Measurements from ENCODE around the gene GRIN1. TPM values are rescaled to one million over a fixed set of nuclear protein-coding genes. Genes with fewer than 3 reads are reported as not detected.
"Not testable (repeated sequence)": the region's sequence is repeated elsewhere in the genome, so short reads cannot be mapped to it uniquely, and the experiment has no call there.

GRIN1 gene
- total RNA-seq, 1 donor from 2014 or later = not detected

DNA sequence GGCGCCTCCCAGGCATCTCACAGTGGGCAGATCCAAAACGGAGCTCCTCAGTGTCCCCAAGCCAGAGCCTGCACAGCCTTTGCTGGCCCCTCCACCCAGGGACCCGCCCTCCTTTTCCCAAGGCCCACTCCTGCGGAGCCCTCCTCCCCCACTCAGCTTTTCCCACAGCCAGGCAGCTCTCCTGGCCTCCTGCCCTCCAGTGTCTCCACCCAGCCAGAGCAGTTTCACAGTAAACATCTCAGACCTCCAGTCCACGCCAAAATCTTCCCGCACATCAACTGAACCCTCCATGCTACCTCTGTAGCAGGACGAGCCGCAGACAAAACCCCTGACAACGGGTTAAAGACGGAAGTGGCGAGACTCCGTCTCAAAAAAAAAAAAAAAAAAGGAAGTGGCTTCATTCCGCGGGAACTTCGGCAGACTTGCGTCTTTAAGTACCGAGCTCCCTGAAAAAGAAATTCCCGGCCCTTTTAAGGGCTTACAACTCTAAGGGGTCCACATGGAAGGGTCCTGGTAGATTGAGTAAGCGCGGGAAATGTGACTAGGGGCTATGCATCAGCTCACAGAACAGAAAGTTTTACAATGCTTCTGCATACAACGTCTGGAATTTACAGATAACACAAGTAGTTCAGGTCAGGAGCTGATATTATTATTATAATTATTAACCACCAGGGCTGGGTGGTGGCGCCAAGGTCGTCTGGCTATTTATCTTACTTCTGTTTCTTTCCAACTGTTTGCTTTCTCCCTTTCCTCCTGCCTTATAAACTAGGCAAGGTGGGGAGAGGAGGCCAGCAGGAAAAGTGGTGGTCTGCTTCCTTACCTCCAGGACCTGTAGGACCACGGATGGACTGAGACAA is 11.4 kb upstream of the GRIN1 start:
- DNase-seq (ENCODE audit: low spot score) = no peak

DNA sequence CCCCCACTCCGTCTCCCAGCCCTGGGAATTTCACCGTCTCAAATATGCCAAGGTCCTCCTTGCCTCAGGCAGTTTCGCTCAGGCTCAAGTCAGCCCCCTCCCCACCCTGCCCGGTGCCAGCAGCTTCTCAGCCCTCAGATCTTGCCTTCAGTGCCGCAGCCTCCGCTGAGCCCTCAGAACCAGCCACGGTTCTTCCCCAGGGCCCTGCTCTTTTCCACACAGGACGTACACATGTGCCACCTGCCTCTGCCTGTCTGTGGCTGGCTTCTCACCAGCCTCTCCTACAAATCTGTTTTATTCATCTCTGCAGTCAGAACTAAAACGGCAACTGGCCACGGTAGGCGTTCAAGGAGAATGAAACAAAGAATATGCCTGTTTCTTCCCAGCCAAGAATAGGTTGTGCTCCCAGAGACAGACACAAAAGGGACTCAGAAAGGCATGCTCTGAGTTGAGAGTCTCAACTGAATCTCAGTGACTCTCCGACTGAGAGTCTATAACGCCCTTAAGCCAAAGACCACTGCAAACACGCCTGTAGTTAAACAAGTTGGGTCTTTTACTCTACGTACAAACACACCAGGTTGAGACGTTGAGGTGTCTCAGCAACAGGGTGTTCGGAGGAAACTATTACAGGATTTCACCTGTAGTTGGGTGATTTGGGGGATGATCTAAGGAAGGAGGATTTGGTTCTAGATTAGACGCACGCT is 10.6 kb upstream of the GRIN1 start:
- DNase-seq (ENCODE audit: low spot score) = no peak

DNA sequence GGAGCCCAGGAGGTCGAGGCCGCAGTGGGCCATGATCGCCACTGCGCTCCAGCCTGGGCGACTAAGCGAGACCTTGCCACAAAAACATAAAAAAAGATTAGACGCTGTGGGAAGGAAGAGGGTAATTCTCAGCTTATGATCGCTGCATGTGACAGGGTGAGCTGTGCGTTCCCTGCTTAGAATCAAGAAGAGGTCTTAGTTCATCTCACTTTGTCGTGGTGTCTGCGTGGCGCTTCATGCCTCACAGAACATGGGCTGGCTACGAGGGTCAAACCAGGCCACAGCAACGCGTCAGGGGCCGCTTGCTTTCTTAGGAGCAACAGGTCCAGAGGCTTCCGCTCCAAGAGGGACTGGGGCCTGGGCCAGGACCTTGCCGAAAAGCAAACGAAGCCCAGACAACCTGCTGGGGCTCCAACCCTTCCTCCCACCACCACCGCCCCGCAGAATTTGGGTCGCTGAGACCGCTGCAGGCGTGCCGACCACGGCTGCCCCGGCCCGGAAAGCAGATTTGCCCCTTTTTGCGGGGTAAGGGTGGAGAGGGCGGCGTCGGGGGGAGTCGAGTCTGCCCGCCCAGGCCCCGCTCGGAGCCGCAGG is 10.0 kb upstream of the GRIN1 start:
- no peak for DNase-seq (ENCODE audit: low spot score)

DNA sequence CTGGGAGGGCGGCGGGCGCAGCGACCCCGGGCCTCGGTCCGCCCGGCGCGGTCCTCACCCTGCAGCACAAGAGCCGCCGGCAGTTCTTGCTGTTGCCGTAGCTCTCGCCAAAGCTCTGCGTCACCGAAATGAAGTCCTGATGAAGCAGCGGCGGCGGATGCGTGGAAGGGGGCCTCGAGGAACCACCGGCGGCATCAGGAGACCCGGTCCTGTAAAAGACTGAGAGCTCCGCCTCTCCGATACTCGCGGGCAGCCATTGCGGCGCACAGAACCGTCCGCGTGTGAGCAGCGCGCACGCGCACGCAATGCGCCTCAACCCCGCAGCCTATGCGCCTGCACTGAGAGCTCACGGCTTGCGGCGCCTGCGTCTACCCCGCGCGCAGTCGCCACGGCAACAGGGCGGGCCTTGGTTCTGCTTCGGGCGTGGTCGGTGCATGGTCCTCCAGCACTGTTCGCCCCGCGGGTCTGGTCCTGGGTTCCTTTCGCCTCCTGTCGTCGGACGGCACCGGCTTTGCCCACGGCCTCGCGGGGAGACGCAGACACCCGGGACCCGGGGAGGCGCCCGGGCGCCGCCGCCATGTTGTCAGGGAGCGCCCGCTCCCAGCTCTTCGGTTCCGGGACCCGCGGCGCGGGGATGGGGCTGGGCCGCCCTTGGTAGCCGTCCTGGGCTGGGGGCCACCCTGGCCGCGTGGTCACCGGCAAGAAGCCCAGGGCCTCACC is 9.3 kb upstream of the GRIN1 start:
- DNase-seq (ENCODE audit: low spot score) = peak; percentile 93

DNA sequence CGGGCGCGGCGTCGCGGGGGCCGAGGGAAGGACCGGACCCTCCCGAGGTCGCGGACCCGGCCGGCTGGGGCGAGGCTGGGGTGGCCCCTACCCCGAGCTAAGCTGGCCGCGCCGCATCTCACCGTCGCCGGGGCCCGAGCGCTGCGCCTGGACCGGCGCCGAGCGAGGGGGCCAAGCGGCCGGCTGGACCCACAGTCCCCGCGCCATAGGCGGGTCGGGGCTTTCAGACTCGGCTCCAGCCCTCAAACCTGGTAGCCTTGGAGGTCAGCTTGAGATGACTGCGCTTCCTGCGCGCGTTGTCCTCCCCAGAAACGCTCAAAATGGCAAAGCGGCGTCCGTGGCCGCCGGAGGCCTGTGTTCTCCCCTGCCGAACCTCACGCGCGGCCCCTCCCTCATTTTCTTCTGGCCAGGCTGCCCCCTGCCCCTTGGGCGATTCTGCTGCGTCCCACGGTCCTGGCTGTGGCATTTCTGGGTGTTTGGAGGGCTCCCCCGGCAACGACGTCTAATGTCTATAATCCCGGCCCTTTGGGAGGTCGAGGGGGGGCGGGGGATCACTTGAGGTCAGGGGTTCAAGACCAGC is 8.7 kb upstream of the GRIN1 start:
- no peak for DNase-seq (ENCODE audit: low spot score)

DNA sequence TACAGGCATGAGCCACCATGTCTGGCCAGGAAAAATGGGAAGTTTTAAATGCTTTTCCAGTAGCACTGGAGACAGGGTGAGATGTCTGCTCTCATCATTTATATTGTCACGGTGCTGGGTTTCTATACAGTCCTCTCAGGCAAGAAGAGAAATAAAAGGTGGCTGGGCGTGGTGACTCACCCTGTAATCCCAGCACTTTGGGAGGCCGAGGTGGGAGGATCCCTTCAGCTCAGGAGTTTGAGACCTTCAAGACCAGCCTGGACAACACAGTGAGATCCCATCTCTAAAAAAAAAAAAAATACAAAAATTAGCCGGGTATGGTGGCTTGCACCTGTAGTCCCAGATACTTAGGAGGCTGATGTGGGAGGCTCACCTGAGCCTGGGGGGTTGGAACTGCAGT is 4.8 kb upstream of the GRIN1 start:
- no peak for DNase-seq (ENCODE audit: low spot score)

DNA sequence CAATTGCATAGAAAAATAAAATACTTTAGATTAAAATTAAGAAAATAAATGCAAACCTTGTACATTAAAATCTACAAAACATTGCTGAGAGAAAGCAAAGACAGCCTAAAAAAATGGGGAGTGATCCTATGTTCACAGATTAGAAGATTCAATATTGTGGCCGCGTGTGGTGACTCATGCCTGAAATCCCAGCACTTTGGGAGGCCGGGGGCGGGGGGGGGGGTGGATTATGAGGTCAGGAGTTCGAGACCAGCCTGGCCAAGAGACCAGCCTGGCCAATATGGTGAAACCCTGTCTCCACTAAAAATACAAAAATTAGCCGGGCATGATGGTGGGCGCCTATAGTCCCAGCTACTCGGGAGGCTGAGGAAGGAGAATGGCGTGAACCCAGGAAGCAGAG is 3.8 kb upstream of the GRIN1 start:
- not testable (repeated sequence) for DNase-seq (ENCODE audit: low spot score)

DNA sequence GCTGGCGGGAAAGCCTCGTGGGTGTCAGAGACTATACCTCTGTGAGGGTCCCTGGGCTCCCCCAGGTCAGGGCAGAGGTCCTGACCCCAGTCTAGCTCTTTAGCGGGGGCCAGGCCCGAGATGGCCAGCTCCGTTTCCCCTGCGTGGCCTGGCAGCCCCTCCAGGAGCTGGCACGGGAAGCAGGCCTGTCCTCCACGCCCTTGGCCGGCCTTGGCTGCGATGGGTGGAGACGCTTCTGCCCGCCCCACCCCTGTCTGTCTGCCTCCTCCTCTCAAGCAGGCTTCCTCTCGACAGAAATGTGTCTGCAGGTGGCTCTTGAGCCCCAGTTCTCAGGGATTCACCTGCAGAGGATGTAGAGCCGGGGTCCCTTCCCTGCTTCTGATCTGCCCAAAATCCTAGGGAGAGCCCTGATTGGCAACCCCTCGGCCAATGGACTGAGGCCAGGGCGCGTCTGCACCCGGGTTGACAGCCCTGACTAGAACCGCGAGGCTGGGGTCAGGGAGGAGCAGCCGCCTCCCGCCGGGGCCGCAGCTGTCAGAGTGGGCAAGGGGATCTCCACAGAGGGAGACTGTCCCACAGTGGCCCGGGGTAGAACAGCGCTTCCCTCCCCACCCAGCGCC is 2.6 kb upstream of the GRIN1 start:
- DNase-seq (ENCODE audit: low spot score) = no peak

DNA sequence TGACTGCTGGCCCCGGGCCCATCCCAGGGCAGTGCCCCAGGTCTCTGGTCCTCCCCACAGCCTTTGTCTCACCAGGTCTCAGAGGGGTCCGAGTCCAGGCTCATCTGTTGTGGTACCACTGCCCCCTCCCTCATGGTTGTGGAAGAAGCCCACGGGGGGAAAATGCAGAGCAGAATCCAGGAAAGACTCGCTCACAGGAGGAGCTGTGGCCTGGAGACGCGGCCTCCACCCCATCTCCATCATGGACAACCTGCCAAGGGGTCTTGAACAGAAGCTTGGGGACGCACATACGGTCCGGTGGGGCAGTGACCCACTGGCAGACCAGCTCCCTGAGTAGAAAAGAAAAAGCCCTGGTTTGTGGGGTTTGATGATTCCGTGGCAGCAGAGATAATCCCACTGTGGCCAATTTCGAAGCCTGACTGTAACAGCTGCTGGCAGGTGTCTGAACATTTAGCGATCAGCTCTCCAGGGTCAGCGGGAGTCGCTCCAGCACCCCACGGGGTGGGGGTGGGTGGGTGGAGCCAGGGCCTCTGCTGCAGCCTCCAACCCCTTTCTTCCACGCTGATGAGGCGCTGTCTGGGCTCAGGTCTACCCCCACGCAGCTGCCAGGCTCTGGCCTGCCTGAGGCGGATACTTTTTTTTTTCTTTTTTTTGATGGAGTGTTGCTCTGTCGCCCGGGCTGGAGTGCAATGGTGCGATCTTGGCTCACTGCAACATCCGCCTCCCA is 1.9 kb upstream of the GRIN1 start:
- no peak for DNase-seq (ENCODE audit: low spot score)

DNA sequence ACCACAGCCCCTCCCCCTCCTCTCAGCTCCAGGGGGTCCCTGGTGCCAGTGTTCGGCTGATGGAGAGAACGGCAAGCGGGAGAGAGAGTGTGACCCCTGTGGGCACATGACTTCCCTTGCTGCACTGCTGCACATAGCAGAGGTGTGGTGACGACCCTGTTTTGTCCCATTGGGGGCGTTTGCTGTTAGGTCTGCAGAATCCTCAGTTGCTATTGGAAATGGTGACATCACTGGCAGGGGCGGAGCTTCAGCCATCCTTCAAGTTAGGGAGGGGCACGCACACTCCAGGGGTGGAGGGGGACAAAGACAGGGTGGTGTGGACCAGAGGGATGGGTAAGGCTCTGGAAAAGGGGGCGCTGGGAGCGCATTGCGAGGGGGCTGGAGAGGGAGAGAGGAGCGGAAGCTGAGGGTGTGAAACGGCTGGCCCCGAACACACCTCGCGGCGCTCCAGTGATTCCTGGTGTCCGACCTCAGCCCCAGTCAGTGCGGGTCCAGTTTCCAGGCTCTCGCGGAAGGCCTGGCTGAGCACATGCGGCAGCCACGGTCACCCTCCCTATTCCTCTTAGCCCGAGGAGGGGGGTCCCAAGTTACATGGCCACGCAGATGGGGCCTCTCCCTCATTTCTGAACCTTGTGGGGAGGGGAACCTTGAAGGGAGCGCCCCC is 764 bp upstream of the GRIN1 start:
- DNase-seq (ENCODE audit: low spot score) = no peak

DNA sequence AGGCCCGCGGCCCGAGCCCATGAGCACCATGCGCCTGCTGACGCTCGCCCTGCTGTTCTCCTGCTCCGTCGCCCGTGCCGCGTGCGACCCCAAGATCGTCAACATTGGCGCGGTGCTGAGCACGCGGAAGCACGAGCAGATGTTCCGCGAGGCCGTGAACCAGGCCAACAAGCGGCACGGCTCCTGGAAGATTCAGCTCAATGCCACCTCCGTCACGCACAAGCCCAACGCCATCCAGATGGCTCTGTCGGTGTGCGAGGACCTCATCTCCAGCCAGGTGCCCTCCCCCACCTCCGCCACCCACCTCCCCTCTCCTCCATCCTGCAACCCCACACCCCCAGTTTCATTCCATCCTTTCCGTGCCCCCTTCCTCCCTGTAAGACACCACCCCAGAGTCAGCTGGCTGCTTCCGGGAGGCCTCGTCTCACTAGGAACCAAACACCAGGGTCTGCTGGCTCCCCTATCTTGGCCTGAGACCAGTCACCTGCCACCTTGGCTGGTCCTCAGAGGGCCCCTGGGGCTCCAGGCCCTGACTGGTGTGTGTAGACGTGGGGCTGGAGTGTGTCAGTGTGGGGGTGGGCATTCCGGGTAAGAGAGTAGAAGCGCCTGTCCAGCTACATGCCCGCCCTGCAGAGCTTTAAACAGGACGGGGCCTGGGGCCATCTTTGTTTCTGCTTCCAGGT is 655 bp downstream of the GRIN1 start:
- no peak for DNase-seq (ENCODE audit: low spot score)

DNA sequence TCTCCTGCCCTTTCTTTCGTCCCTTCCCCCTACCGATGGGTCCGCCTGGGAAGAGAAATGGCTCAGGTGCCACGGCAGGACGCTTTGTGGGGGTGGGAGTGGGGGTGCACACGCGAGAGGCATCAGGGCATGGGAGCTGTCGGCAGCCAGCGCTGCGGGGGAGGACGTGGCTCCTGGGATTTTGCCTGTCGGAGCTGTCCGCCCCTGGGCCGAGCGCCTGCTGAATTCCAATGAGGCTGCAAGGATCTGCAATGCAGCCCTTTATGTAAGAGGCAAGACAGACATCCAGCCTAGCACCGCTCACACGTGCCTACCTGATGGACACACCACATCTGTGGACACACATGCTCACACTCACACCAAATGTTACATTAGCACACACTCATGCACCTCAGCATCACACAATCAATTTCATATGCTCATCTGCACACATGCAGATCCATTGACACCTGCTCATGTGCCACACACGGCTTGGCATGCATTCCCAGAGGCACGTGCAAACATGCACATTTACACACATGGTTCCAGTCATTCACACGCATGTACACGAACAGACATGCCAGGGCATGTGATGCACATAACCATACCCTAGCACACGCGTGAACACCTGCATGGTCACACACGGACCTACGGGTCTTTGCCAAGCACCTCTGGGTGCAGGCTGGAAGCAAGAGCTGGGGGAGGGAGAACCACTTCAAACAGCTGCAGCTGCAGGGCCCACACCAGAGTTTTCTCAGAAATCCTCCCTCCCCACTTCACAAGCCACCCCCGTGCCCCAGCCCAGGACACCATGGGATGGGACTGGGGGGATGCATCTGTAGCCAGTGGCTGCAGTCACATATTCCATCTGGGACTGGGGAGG is 1.4 kb downstream of the GRIN1 start:
- no peak for DNase-seq (ENCODE audit: low spot score)

DNA sequence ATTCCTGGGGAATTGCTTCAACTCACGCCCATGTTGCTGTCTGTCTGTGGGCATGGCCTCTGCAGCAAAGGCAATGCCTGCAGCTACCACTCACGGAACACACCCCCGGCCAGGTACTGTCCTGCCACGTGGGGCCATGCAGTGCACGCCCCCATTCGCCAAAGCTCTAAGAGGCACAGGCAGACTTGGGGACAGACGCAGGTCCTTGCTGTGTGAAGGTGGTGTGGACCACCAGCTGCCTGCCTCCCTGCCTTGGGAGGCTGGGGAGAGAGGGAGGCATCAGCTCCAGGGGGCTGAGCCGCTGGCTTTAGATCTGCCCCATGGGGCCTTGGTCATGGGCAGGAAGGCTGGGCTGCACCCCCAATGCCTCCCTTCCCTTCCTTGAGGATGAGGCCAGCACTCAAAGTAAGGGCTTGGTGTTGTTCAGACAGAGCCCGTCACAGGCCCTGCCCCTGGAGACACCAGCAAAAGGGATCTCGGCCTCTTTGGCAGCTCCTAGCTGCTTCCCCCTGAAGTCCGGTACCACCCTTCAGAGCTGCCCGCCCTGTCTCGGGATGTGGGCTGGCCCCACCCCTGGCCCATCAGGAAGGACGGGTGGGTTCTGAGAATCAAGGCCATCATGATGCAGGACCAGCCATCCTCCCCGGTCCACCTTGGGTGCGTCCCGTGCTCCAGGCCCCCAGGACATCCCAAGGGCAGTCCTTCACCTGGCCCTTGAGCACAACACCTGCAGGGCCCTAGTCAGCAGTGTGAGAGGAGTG is 2.3 kb downstream of the GRIN1 start:
- no peak for DNase-seq (ENCODE audit: low spot score)

DNA sequence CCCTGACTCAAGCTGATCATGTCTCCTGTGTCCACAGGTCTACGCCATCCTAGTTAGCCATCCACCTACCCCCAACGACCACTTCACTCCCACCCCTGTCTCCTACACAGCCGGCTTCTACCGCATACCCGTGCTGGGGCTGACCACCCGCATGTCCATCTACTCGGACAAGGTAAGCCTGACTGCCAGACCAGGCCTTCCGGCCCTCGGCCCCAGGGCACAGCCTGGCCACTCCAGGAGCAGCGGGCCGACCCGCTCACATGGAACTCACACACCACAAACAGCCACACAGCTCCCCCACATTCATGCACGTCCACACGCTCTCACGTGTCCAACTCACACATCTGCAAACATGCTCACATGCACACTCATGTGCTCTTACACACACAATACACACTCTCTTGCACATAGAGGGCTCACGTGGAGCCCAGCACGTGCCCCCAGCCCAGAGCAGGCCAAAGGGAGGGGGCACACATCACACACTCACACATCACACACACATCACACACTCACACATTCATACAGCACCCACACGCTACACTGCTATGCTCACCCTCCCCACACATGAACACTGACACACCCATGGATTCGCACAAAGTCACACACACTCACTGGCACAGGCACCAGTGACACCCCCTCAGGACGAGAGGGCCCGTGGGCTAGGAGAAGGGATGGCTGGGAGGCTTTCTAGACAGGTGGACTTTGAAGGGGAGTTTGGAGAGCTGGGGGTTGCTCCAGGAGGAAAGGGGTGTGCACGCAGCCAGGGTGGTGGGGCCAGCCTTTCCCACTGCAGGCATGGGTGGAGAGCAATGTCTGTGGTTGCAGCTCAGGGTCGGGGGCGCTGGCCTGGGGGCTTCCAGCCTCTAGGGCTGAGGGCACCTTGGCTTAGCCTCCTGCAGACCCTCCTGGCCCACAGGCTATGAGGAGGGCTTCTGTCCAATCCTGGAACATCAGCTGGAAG is 3.3 kb downstream of the GRIN1 start:
- no peak for DNase-seq (ENCODE audit: low spot score)

DNA sequence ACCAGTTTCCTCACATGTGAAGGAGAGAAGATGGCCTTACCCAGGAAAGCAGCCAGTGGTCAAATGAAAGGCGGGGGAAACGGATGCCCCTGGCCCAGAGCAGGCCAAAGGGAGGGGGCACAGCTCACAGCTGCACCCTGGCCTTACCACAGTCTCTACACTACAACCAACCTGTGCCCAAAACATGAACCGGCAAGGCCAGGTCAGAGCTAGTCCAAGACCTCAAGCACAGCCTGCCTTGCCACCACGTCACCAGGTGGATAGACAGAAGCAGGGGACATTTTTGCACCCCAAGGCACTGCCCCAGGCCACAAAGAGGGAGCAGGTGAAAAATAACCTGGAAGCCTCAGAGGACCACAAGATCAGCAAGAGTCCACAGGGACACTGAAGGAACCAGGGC is 4.5 kb downstream of the GRIN1 start:
- no peak for DNase-seq (ENCODE audit: low spot score)

Data from mesenteric fat pad (tissue), 1 donor.